ENCODE measurements around the gene SOSTDC1.

The SOSTDC1 gene

DNA sequence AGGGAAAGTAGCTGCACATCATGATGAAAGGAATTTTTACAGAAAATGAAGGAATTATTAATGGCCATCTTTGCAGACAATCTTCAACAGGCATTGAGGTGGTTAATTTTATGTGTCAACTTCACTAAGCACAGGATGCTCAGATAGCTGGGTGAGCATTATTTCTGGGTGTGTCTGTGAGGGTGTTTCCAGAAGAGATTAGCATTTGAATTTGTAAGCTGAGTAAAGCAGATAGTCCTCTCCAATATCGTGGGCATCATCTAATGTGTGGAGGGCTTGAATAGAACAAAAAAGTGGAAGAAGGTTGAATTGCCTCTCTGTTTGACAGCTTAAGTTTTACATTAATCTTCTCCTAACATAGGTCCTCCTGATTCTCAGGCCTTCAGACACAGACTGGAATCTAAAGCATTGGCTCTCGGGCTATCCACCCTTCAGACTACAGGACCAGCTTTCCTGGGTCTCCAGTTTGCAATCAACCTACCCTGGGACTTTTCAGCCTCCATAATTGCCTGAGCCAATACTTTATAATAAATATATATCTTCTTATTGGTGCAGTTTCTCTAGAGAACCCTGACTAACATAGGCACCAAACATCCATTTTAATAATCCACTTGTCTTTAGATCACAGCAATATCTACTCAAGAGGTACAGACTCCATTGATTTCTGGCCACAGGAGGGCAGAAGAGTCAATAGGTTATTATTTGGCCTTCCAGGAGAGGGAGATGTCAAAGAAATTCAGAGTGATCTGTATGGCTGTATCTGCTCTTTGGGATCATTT is 33.7 kb downstream of the SOSTDC1 start:
- H3K27ac ChIP-seq = no peak overlapping the region
- intact Hi-C loops (cut with DNase I; ENCODE audit: low total_unique reads) = no loop called here
- H3K4me3 ChIP-seq = no peak overlapping the region
- no peaks in the 10 kb centered on the region for H3K9me3 ChIP-seq
- no peaks in the 10 kb centered on the region for H3K36me3 ChIP-seq
- no peak for TF ChIP-seq CTCF (IDR thresholded peaks at IDR 0.05)
- no peak for DNase-seq
- H3K4me1 ChIP-seq = no peaks in the 10 kb centered on the region
- H3K27me3 ChIP-seq = no peaks in the 10 kb centered on the region

DNA sequence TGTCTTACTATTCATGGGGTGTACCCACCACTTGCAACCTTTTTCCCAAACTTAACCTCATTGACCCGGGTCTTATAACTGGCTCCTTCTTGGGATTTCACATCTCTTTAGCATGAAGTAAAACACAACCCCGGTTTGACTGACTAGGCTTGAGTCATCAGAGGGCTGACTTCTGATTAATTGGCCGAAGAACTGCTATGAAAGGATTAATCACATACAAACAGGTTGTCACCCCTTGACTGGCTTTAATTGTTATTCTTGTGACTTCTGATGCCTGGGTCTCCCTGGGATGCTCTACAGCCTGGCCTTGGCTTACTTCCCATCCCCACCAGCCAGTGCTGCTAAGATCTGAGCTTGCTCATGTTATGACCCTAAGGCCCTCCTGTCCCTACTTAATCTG is 35.4 kb downstream of the SOSTDC1 start:
- no peak for DNase-seq
- no peak for TF ChIP-seq CTCF (IDR thresholded peaks at IDR 0.05)
- intact Hi-C loops (cut with DNase I; ENCODE audit: low total_unique reads) = no loop called here

DNA sequence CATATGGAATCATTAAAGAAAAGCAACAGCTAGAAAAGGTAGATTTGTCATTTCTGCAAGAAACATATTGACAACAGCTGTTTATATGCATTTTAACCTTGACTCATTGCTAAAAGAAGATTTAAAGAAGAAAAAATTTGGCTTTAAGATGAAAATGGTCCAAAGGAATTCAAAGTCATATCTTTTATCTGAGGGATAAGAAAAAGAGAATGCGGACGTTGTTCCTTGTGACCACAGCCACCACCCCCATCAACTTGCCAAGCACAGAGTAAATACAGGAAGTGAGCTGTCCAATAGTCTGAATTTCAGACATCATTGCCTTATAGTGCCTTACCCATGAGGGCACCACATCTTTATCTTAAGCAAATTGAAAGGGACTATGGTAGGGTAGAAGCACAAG is 36.9 kb downstream of the SOSTDC1 start:
- Histone ChIP-seq H3K4me3 (no peak overlapping the region), H3K27ac (no peak overlapping the region), H3K9me3 (no peaks in the 10 kb centered on the region), H3K27me3 (no peaks in the 10 kb centered on the region), H3K36me3 (no peaks in the 10 kb centered on the region), H3K4me1 (no peaks in the 10 kb centered on the region)
- no peak for DNase-seq
- intact Hi-C loops (cut with DNase I; ENCODE audit: low total_unique reads) = no loop called here
- TF ChIP-seq CTCF (IDR thresholded peaks at IDR 0.05) = no peak

More for the DNA sequence above, 35.4 kb downstream of the SOSTDC1 start:
- H3K36me3 ChIP-seq = no peaks in the 10 kb centered on the region
- no peak overlapping the region for H3K4me3 ChIP-seq
- H3K27ac ChIP-seq = no peak overlapping the region
- H3K4me1 ChIP-seq = no peaks in the 10 kb centered on the region
- H3K27me3 ChIP-seq = no peaks in the 10 kb centered on the region
- no peaks in the 10 kb centered on the region for H3K9me3 ChIP-seq

GRCh38 chr7:16428182-16428581 is 37.4 kb downstream of the SOSTDC1 start:
- Histone ChIP-seq H3K27me3 (no peaks in the 10 kb centered on the region), H3K4me1 (no peaks in the 10 kb centered on the region), H3K36me3 (no peaks in the 10 kb centered on the region), H3K9me3 (no peaks in the 10 kb centered on the region), H3K4me3 (no peak overlapping the region), H3K27ac (no peak overlapping the region)
- no peak for DNase-seq
- no peak for TF ChIP-seq CTCF (IDR thresholded peaks at IDR 0.05)
- intact Hi-C loops (cut with DNase I; ENCODE audit: low total_unique reads) = no loop called here

GRCh38 chr7:16423761-16424160 is 41.8 kb downstream of the SOSTDC1 start:
- Histone ChIP-seq H3K27me3 (no peaks in the 10 kb centered on the region), H3K27ac (no peak overlapping the region), H3K4me1 (peaks cover 0 to 16% (median 13%) of the 10 kb centered on the region in 4 donors), H3K36me3 (no peaks in the 10 kb centered on the region), H3K9me3 (no peaks in the 10 kb centered on the region), H3K4me3 (no peak overlapping the region)
- no peak for TF ChIP-seq CTCF (IDR thresholded peaks at IDR 0.05)
- intact Hi-C loops (cut with DNase I; ENCODE audit: low total_unique reads) = no loop called here
- no peak for DNase-seq
